Bronchial epithelial cell (primary cell): ENCODE results near the gene FAM78A. TPM values are rescaled to one million over a fixed set of nuclear protein-coding genes. Genes with fewer than 3 reads are reported as not detected.

Source experiments
- DNase-seq: peaks from one replicate; pipeline ENCODE4 v3.0.0-alpha.2; 2010; ENCODE audit warnings: low read depth
- FAIRE-seq: peaks from 2 replicates; lab custom pipeline; 2011; peaks lifted over from hg19 to GRCh38; lab: Jason Lieb, UNC
- H3K27me3 ChIP-seq: 2 replicates; pipeline ENCODE4 v1.5.1; 2011; ENCODE audit warnings: low read length; ENCODE audit not compliant: control insufficient read depth, insufficient read depth
- H3K36me3 ChIP-seq: 2 replicates; pipeline ENCODE4 v1.5.1; 2011; ENCODE audit warnings: low read length; ENCODE audit not compliant: control insufficient read depth, insufficient read depth
- H3K4me3 ChIP-seq: 2 replicates; pipeline ENCODE4 v1.5.1; 2011; ENCODE audit warnings: mild to moderate bottlenecking, low read depth, low read length, control low read depth
- total RNA-seq: library from RNA; depleted of rRNA; stranded (reverse); fragments of >200 nt; gene quantifications from 2 replicates; pipeline ENCODE4 v1.2.1, GENCODE V29; 2014
- TF ChIP-seq, protein P1 (sequence below): IDR thresholded peaks from 2 replicates; pipeline ENCODE4 v1.5.1; 2011; ENCODE audit warnings: mild to moderate bottlenecking, moderate library complexity, low read length, control low read depth, inconsistent platforms; ENCODE audit not compliant: insufficient read depth, severe bottlenecking

FAM78A gene
- total RNA-seq, 1 donor from 2014 or later, result under 0.01 TPM

DNA sequence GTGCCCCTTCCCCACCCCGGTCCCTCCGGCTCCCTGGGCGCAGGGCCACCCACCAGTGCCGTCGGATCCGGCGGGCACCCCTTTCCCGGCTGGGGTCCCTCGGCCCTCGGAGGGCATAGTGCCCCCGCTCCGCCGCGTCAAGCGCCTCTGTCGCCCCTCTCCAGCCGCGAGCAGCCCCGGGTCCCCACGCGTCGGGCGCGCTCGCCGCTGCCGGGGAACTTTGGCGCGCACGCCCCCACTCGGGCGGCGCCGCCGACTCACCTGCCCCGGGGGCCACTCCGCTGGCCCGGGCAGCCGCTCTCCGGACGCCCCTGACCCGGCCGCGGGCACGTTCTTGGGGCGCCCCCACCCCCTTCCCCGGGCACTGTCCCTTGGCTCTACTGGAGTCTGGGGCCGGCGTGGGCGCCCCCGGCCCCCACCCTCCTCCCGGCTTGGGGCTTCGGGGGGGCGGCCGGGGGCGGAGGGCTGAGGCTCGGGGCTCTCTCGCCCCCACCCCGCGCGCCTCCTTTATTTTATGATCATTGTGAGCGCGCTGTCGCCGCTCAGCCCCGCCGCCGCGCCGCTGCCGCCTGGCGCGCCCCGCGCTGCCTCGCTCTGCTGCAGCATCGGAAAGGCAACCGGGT is 1.1 kb upstream of the FAM78A start:
- TF ChIP-seq, protein P1, sequence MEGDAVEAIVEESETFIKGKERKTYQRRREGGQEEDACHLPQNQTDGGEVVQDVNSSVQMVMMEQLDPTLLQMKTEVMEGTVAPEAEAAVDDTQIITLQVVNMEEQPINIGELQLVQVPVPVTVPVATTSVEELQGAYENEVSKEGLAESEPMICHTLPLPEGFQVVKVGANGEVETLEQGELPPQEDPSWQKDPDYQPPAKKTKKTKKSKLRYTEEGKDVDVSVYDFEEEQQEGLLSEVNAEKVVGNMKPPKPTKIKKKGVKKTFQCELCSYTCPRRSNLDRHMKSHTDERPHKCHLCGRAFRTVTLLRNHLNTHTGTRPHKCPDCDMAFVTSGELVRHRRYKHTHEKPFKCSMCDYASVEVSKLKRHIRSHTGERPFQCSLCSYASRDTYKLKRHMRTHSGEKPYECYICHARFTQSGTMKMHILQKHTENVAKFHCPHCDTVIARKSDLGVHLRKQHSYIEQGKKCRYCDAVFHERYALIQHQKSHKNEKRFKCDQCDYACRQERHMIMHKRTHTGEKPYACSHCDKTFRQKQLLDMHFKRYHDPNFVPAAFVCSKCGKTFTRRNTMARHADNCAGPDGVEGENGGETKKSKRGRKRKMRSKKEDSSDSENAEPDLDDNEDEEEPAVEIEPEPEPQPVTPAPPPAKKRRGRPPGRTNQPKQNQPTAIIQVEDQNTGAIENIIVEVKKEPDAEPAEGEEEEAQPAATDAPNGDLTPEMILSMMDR, result no peak
- H3K36me3 ChIP-seq, result no peaks in the 10 kb centered on the region
- FAIRE-seq, result no peak
- no peak for DNase-seq
- peak overlapping the region; percentile 33 for H3K4me3 ChIP-seq
- H3K27me3 ChIP-seq, result peaks cover 10% of the 10 kb centered on the region

DNA sequence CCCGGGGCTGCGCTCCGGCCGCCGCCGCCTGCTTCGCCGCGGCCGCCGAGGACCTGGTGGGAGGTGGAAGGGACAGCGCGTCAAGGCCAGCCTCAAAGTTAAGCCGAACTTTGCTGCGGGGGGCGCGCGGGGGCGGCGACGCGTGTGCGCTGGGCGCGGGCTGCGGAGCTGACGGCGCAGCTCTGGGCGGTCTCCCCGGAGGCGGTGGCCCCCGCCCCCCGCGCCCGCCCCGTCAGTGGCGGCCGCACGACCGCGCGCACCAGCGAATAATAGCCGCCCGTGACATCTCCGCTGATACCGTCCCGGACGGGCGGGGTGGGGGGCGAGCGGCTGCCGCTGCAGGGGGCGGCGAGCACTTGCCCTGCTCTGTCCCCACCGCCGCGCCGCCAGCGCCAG is 579 bp upstream of the FAM78A start:
- DNase-seq, result no peak
- FAIRE-seq, result no peak
- TF ChIP-seq, protein P1, result no peak
- peak overlapping the region; percentile 33 for H3K4me3 ChIP-seq
- H3K36me3 ChIP-seq, result no peaks in the 10 kb centered on the region
- peaks cover 8% of the 10 kb centered on the region for H3K27me3 ChIP-seq

DNA sequence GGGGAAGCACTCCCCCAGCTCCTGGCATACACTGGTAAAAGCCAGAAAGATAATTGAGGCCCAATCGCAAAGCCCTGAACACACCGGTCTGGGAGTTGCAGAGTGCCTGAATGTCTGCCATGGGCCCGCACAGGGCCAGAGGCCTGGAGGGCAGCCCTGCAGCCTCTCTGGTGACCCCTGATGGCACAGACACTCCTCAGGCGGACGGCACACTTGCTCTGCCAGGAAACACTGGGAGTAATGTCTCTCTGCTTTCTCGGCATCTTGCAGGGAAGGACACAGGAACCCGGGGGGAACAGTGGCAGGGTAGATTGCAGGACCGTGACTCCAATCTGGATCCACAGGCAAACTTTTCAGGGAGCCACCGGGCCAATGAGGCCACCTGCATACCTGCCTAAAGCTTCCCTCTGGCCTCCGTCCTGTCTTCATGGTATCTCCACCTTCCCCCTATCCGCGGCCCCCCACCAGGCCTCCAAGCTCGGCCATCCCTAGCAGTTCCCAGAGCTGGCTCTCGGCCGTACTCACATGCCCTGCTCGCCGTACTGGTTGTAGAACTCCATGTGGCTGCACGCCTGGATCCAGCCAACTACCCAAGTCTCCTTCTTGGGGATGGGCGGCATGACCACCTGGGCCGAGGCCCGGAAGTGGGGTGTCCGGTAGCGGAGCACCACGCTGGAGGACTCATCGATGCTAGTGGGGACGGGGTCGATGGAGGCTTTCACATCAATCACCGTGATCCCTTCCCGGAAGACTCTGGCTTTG is 797 bp downstream of the FAM78A start:
- TF ChIP-seq, protein P1, result no peak
- Histone ChIP-seq H3K27me3 (peaks cover 8% of the 10 kb centered on the region), H3K4me3 (no peak overlapping the region), H3K36me3 (no peaks in the 10 kb centered on the region)
- no peak for FAIRE-seq
- DNase-seq, result no peak

DNA sequence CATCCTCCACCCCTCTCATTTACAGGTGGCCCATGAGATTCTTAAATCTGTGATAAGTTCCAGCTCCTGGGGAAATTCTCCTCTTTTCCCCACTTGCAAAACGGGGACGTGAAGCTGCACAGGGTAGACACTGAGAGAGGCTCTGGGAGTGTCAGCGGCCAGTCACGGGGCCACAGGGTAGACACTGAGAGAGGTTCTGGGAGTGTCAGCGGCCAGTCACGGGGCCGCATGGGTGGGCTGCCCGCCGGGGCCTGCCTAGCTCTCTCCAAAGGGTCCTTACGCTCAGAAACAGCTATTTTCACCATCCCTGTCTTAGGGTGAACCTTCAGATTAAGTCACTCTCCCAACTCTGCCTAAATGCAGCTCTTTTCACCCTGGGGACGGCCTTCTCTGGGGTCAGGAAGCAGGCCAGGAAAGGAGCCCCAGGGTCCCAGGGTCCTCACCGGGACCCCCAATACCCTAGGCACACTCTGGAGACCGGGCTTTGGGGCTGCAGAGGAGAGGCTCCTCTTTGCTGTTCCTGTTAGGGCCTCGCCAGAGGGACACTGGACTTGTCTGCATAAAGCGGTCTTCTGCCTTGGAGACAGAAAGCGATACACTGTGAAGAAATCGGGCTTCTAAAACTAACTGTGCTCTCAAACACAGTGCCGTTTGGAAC is 1.5 kb downstream of the FAM78A start:
- H3K4me3 ChIP-seq, result no peak overlapping the region
- H3K27me3 ChIP-seq, result peaks cover 8% of the 10 kb centered on the region
- no peaks in the 10 kb centered on the region for H3K36me3 ChIP-seq
- TF ChIP-seq, protein P1, result no peak
- no peak for DNase-seq
- FAIRE-seq, result no peak

DNA sequence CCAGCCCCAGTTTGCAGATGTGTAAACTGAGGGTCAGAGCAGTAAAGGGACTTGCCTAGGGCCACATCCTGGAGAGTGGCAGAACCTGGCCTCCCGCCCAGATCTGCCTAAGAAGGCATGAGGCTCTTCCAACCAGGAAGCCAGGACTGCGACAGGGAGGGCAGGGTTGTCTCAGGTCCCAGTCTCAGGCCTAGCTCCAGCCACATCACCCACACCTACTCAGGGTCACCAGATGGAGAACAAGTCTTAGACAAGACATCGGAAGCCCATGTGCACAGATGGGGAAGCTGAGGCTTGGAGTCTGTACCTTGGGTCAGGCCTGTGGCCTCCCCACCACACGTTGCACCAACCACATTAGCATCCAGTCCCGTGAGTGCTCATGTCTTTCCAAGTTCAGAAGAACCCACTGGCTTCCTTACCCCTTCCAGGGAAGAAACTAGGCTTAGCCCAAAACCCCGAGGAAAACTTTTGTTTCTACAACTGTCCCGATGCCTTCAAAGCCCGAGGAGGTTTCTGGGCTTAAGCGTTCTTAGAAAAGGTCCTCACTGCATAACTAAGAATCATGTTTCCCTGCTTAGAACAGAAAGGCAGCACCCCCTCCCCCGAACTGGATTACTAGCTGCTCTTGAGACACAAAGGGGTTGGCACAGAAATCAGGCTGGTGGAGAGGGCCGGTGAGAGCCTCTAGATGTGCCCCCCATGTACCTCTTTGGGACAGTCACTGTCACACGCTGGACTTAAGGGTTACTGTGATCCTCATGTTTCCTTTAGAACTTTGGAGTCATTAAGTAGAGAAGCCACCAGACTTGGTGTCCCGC is 2.2 kb downstream of the FAM78A start:
- no peak for FAIRE-seq

More for the DNA sequence above, 2.2 kb downstream of the FAM78A start:
- no peak for DNase-seq
- TF ChIP-seq, protein P1, result no peak
- peaks cover 8% of the 10 kb centered on the region for H3K27me3 ChIP-seq
- no peak overlapping the region for H3K4me3 ChIP-seq
- no peaks in the 10 kb centered on the region for H3K36me3 ChIP-seq
